Nephron progenitor cell (in vitro differentiated cells): ENCODE data around the gene ROPN1B.
A peak's percentile ranks its signal among the peaks of the same experiment; 100 is the strongest.
"Not testable (repeated sequence)": the region's sequence is repeated elsewhere in the genome, so short reads cannot be mapped to it uniquely, and the experiment has no call there.

Experiments used
- DNase-seq: peaks from one replicate; pipeline ENCODE4 v3.0.0; 2021
- H3K27ac Mint-ChIP-seq: 2 replicates; pipeline ENCODE4 v1.8.0; 2021; ENCODE audit warnings: mild to moderate bottlenecking, moderate library complexity, mixed read lengths
- H3K27me3 Mint-ChIP-seq: 2 replicates; pipeline ENCODE4 v1.8.0; 2021; ENCODE audit warnings: mild to moderate bottlenecking, low read depth, mixed read lengths; ENCODE audit not compliant: poor library complexity
- H3K36me3 Mint-ChIP-seq: 2 replicates; pipeline ENCODE4 v1.8.0; 2021; ENCODE audit warnings: low read depth, mixed read lengths
- H3K4me1 Mint-ChIP-seq: 2 replicates; pipeline ENCODE4 v1.8.0; 2021; ENCODE audit warnings: mixed read lengths
- H3K4me3 Mint-ChIP-seq: 2 replicates; pipeline ENCODE4 v1.8.0; 2021; ENCODE audit warnings: mild to moderate bottlenecking, moderate library complexity, mixed read lengths
- H3K9me3 Mint-ChIP-seq: 2 replicates; pipeline ENCODE4 v1.8.0; 2021; ENCODE audit warnings: mild to moderate bottlenecking, moderate library complexity, mixed read lengths
- TF ChIP-seq, protein P1 (sequence below): fragments of 200-600 bp; sonication (generic); IDR thresholded peaks from 2 replicates; pipeline ENCODE4 v1.5.0; 2021; ENCODE audit warnings: antibody characterized with exemption

The ROPN1B gene

DNA sequence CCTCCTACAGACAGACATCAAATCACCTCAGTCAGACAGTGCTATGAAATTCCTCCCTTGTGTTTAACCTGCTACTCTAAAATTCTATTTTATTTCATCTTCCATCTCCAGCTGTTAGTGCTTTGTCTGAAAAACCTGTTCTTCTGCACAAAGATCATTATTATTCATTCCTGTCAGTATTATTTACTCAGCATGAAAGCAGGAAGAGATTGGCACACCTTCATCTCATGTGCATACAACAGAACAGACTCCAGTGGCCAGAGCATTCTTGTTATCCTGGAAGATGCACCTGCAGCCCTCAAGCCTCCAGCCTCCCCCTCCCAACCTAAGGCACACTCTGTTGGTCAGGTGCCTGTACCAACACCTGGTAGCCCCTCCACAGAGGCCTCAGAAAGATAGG lies 1.8 kb upstream of the ROPN1B start:
- H3K9me3 Mint-ChIP-seq, result no peaks in the 10 kb centered on the region
- no peak overlapping the region for H3K27ac Mint-ChIP-seq
- no peak overlapping the region for H3K4me3 Mint-ChIP-seq
- H3K4me1 Mint-ChIP-seq, result peaks cover 5% of the 10 kb centered on the region
- H3K27me3 Mint-ChIP-seq, result peaks cover 32% of the 10 kb centered on the region
- TF ChIP-seq, protein P1, sequence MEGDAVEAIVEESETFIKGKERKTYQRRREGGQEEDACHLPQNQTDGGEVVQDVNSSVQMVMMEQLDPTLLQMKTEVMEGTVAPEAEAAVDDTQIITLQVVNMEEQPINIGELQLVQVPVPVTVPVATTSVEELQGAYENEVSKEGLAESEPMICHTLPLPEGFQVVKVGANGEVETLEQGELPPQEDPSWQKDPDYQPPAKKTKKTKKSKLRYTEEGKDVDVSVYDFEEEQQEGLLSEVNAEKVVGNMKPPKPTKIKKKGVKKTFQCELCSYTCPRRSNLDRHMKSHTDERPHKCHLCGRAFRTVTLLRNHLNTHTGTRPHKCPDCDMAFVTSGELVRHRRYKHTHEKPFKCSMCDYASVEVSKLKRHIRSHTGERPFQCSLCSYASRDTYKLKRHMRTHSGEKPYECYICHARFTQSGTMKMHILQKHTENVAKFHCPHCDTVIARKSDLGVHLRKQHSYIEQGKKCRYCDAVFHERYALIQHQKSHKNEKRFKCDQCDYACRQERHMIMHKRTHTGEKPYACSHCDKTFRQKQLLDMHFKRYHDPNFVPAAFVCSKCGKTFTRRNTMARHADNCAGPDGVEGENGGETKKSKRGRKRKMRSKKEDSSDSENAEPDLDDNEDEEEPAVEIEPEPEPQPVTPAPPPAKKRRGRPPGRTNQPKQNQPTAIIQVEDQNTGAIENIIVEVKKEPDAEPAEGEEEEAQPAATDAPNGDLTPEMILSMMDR, result no peak
- no peaks in the 10 kb centered on the region for H3K36me3 Mint-ChIP-seq
- no peak for DNase-seq

DNA sequence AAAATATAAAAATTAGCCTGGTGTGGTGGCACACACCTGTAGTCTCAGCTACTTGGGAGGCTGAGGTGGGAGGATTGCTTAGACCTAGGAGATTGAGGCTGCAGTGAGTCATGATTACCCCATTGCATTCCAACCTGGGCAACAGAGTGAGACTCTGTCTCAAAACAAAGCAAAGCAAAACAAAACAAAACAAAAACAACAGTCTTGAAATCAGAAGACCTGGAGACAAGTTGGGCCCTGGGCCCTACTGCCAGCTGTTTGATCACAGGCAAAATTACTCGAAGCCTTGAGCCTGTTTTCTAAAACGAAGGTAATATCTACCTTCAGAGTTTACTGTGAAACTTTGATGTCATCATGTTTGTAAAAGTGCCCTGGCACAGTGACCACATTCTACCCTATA lies 857 bp upstream of the ROPN1B start:
- DNase-seq, H3K4me1 Mint-ChIP-seq, H3K4me3 Mint-ChIP-seq, H3K27ac Mint-ChIP-seq, H3K36me3 Mint-ChIP-seq, H3K9me3 Mint-ChIP-seq: not testable (repeated sequence)
- peaks cover 38% of the 10 kb centered on the region for H3K27me3 Mint-ChIP-seq

DNA sequence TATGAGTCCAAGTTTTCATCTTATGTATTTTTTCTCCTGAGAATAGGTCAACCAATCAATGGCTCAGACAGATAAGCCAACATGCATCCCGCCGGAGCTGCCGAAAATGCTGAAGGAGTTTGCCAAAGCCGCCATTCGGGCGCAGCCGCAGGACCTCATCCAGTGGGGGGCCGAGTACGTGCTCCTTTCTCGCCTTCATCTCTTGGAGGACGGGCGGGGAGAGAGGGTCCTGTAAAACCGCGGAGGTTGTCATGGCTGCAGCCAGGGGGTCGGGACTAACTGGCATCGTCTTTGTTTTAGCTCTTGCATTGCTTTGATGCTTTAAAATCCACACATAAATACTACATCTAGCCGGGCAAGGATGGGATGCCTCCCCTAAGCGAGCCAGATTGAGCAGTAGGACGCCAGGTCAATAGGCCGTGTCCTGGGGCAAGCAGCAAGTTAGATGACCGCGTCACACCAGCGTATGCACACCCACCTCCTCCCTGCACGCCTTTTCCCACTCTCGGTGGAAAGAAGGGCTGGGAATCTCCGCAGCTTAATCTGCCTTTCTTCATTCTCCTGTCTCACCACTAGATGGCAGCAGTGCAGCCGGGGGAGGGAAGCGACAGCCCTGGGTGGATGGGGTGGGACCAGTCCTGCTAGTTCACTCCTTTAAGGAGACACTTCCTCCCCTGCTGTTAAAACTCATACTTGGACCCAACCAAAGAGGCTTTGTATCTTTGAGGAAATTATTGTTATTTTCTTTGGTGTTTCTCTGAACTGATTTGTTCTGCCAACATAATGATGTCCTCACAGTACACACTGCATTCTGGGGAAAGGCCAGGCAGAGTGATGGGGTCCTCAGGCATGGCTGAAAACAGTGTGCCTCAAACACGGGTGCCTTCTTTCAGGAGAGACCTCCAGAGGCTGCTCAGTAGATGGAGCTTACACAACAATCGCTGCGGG lies 3.3 kb downstream of the ROPN1B start:
- not testable (repeated sequence) for H3K4me1 Mint-ChIP-seq, H3K36me3 Mint-ChIP-seq, H3K9me3 Mint-ChIP-seq, H3K27ac Mint-ChIP-seq
- peak overlapping the region; percentile 86 for H3K4me3 Mint-ChIP-seq
- peak; percentile 46 for DNase-seq
- peaks cover 38% of the 10 kb centered on the region for H3K27me3 Mint-ChIP-seq
- TF ChIP-seq, protein P1, result peak; percentile 78

DNA sequence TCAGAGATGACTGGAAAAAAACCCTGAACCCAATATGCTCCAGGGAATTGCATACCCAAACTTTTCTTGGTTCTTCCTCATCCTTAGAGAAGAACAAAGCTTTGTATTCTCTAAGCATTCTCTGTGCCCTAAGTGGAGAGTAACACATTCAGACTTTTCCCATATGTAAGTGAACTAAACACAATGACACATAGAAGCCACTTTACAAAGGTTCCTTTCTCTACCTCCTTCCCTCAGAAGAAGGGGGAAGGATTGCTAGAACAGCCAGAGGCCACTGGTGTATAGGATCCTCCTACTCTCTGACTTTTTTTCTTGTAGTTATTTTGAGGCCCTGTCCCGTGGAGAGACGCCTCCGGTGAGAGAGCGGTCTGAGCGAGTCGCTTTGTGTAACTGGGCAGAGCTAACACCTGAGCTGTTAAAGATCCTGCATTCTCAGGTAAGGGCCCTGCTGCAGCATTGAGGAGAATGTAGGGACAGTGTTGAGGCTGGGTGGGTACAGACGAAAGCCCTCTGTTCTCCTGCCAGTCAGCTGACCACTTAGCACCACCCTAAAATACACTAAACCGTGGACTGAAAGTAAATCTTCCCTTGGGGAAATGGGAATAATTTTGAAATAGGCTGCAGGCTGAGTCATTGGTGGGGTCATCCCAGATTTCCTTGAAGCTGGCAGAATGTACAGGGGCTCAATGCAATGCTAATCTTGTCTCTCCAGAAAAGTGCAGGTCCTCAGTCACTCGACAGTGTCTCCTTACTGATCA lies 6.4 kb downstream of the ROPN1B start:
- not testable (repeated sequence) for H3K4me3 Mint-ChIP-seq, H3K27ac Mint-ChIP-seq, H3K4me1 Mint-ChIP-seq, H3K36me3 Mint-ChIP-seq, DNase-seq, H3K9me3 Mint-ChIP-seq
- peaks cover 26% of the 10 kb centered on the region for H3K27me3 Mint-ChIP-seq

DNA sequence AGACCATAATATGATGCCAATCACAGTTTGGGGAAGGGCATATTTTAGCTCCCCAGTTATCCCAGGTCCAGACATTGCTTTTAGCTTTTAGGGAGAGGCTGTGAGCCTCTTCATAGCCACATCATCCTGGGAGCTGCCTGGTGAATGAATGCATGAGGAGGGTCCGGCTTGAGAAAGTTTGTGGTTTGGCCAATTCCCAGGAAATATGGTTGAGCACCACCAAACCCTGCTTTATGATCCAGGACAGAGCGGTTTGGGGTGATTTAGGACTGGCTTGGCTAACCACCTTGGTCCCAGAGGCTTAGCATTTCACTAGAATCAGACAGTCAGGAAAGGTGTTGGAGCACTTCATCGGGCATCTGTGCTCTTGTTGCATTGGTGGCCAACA lies 7.0 kb downstream of the ROPN1B start:
- H3K4me3 Mint-ChIP-seq, DNase-seq, H3K36me3 Mint-ChIP-seq, H3K4me1 Mint-ChIP-seq, H3K27ac Mint-ChIP-seq, H3K9me3 Mint-ChIP-seq: not testable (repeated sequence)
- H3K27me3 Mint-ChIP-seq, result peaks cover 20% of the 10 kb centered on the region

DNA sequence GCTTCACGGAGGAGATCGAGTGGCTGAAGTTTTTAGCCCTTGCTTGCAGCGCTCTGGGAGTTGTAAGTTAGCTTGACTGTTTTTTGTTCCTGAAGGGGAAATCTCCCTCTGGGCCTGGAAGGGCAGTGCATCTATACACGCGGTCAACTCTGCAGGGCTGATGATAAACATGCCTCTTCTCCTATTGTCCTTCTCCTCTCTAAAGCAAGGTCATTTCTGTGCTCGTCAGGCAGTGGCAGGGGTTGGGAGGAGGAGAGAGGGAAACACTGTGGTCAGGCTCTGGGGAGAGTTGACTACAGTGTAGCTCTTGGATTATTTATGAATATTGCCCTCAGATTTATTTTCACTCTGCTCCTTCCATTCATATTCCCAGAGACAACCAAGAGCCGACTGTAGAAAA lies 8.1 kb downstream of the ROPN1B start:
- not testable (repeated sequence) for DNase-seq, H3K4me3 Mint-ChIP-seq, H3K27me3 Mint-ChIP-seq, H3K27ac Mint-ChIP-seq, H3K36me3 Mint-ChIP-seq, H3K9me3 Mint-ChIP-seq, H3K4me1 Mint-ChIP-seq

DNA sequence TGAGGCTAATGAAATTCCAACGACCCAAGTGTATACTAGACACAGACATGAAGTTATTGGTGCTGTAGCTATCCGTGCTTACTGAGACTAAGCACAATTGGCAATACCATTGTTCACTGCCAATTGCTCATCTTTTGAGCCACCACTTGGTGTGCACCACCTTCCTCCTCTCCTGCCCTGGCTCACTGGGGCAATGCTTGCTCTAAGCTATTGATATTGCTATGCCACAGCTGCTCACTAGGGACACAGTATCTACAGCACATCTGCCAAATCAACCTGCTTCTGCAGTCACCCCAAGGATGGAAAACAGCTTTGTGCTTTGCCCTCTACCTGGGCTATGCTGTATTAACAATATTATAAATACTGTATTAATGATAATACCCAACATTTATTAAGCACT lies 16.0 kb downstream of the ROPN1B start:
- H3K27ac Mint-ChIP-seq, H3K4me3 Mint-ChIP-seq, H3K36me3 Mint-ChIP-seq, H3K9me3 Mint-ChIP-seq, H3K4me1 Mint-ChIP-seq, DNase-seq: not testable (repeated sequence)
- H3K27me3 Mint-ChIP-seq, result peaks cover 15% of the 10 kb centered on the region

DNA sequence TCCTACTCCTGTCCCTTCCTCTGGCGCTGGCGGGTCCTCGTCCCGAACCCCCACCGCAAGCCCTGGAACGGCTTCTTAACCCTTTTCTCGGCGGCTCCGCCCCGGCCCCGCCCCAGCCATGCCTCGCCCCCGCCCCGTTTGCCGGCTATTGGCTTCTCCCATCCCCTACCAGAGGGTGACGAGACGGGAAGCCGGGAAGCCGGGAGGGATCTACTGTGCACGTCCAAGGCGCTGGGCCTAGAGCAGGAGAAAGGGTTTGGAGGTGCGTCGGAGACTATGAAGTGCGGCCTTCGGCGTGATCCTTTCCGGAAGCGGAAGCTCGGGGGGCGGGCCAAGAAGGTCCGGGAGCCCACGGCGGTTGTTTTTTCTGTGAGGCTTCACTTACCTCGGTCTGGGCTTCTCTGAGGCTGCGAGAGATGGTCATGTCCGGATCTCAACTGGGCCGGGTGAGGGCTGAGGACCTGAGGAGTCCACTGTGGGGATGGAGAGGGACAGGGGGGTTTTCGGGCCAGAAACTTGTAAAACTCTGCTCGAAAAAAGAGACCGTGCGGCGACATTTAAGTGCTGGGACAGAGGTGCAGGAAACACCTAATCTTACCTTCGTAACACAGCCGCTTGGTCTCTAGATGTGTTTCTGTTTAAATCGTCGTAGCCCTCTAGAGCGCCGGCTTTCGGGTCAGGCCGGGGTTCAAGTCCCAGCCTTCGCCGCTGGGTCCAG lies 21.4 kb downstream of the ROPN1B start:
- Mint-ChIP-seq H3K9me3 (peaks cover 21% of the 10 kb centered on the region), H3K27me3 (peaks cover 24% of the 10 kb centered on the region), H3K27ac (peak overlapping the region; percentile 99), H3K36me3 (no peaks in the 10 kb centered on the region), H3K4me3 (peak overlapping the region; percentile 97), H3K4me1 (peaks cover 20% of the 10 kb centered on the region)
- TF ChIP-seq, protein P1, result no peak
- DNase-seq, result peak; percentile 85

DNA sequence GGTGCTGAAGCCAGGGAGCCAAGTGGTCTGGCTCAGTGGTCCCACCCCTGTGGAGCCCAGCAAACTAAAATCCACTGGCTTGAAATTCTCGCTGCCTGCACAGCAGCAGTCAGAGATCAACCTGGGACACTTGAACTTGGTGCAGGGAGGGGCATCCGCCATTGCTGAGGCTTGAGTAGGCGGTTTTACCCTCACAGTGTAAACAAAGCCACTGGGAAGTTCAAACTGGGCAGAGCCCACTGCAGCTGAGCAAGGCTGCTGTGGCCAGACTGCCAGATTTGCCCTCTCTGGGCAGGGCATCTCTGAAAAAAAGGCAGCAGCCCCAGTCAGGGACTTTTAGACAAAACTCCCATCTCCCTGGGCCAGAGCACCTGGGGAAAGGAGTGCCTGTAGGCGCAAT lies 27.8 kb downstream of the ROPN1B start:
- H3K9me3 Mint-ChIP-seq, result peaks cover 69% of the 10 kb centered on the region
- H3K27ac Mint-ChIP-seq, result not testable (repeated sequence)

More for the DNA sequence above, 27.8 kb downstream of the ROPN1B start:
- not testable (repeated sequence) for DNase-seq, H3K4me1 Mint-ChIP-seq, H3K4me3 Mint-ChIP-seq, H3K36me3 Mint-ChIP-seq
- H3K27me3 Mint-ChIP-seq, result peaks cover 28% of the 10 kb centered on the region
